ENCODE measurements around the gene C21orf91.

C21orf91 gene

GRCh38 chr21:17796503-17796902, 22.7 kb downstream of the C21orf91 start:
- DNase-seq: no peak

GRCh38 chr21:17796037-17796403, 23.1 kb downstream of the C21orf91 start:
- no peak for DNase-seq

- no peak for DNase-seq
These were observed 23.8 kb downstream of the C21orf91 start for GRCh38 chr21:17795146-17796036.

GRCh38 chr21:17794518-17795145, 24.5 kb downstream of the C21orf91 start:
- no peak for DNase-seq

GRCh38 chr21:17793246-17794123, 25.7 kb downstream of the C21orf91 start:
- DNase-seq: no peak

GRCh38 chr21:17789656-17790055, 29.5 kb downstream of the C21orf91 start:
- no peak for DNase-seq

- no peak for DNase-seq
These were observed 30.1 kb downstream of the C21orf91 start for GRCh38 chr21:17789069-17789468.

- no peak for DNase-seq
These were observed 32.3 kb downstream of the C21orf91 start for GRCh38 chr21:17786851-17787181.

GRCh38 chr21:17786071-17786850, 32.9 kb downstream of the C21orf91 start:
- DNase-seq: no peak

- DNase-seq: no peak
These were observed 33.8 kb downstream of the C21orf91 start for GRCh38 chr21:17785403-17785788.

- DNase-seq: no peak
These were observed 34.4 kb downstream of the C21orf91 start for GRCh38 chr21:17784604-17785402.

GRCh38 chr21:17784180-17784598, 35.0 kb downstream of the C21orf91 start:
- DNase-seq: no peak

GRCh38 chr21:17783481-17784179, 35.5 kb downstream of the C21orf91 start:
- DNase-seq: no peak

- no peak for DNase-seq
These were observed 36.2 kb downstream of the C21orf91 start for GRCh38 chr21:17783003-17783402.

- no peak for DNase-seq
These were observed 37.1 kb downstream of the C21orf91 start for GRCh38 chr21:17782051-17782450.

GRCh38 chr21:17781524-17781923, 37.6 kb downstream of the C21orf91 start:
- no peak for DNase-seq

- no peak for DNase-seq
These were observed 38.6 kb downstream of the C21orf91 start for GRCh38 chr21:17780539-17780938.

- DNase-seq: no peak
These were observed 39.2 kb downstream of the C21orf91 start for GRCh38 chr21:17779980-17780379.

GRCh38 chr21:17779496-17779895, 39.7 kb downstream of the C21orf91 start:
- DNase-seq: no peak

- DNase-seq: no peak
These were observed 41.9 kb downstream of the C21orf91 start for GRCh38 chr21:17777072-17777765.
